Germinal center (tissue), 1 donor: Measurements from ENCODE around the gene ZNF317.
"Not testable (repeated sequence)": the region's sequence is repeated elsewhere in the genome, so short reads cannot be mapped to it uniquely, and the experiment has no call there.

Experiments
- DNase-seq: peaks from one replicate; pipeline ENCODE4 v3.0.0; 2012; ENCODE audit warnings: mixed read lengths, low spot score

Gene ZNF317

GRCh38 chr19:9175326-9175725, 35.1 kb downstream of the ZNF317 start:
- DNase-seq = no peak

GRCh38 chr19:9178901-9179300, 38.7 kb downstream of the ZNF317 start, which contains the start of gene OR7D2:
OR7D2 (plus strand) TSS chr19:9178979; CDS start chr19:9185782, 6,803 bp downstream.
- DNase-seq = no peak

- no peak for DNase-seq
Observed at GRCh38 chr19:9183000-9183399, 42.8 kb downstream of the ZNF317 start.

GRCh38 chr19:9187191-9187590, 47.0 kb downstream of the ZNF317 start:
- DNase-seq = no peak

GRCh38 chr19:9189535-9189934, 49.3 kb downstream of the ZNF317 start:
- no peak for DNase-seq

GRCh38 chr19:9198044-9198443, 57.8 kb downstream of the ZNF317 start:
- not testable (repeated sequence) for DNase-seq

GRCh38 chr19:9205501-9206113, 65.4 kb downstream of the ZNF317 start:
- peak; percentile 42 for DNase-seq
